Stimulated activated naive CD8-positive, alpha-beta T cell treated with anti-CD3 and anti-CD28 coated beads, Interleukin-15, Interleukin-2, amounts not matched to agents 100 U/mL and 50 U/mL, for 24 hours (primary cell): ENCODE results near the gene SLC25A13.
A peak's percentile ranks its signal among the peaks of the same experiment; 100 is the strongest.

Experiments
- ATAC-seq: fragments of 150-1000 bp; cut with Tn5 transposase; one replicate; pipeline ENCODE4 v1.10.0; 2021
- DNase-seq: peaks from one replicate; pipeline ENCODE4 v3.0.0; 2021

Gene SLC25A13

GRCh38 chr7:96322847-96323461 lies 1.1 kb upstream of the SLC25A13 start:
- DNase-seq = peak; percentile 23
- peak; percentile 1 for ATAC-seq

DNA sequence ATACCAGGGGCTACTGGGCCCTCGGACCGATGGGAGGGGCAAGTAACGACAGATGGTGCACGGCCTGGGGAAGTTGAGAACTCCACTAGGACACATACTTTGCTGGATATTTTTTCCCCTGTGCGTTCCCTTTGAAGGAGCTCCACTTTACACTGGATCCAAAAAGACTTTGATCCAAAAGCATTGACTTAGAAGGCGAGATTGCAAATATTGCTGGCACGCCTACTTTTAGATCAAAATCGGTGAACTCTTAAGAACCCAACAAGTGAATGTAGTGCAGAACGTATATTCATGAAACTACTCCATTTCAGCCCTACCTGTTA lies 436 bp upstream of the SLC25A13 start:
- DNase-seq = no peak
- no peak for ATAC-seq

GRCh38 chr7:96321031-96321657 lies 754 bp downstream of the SLC25A13 start:
- peak; percentile 37 for ATAC-seq
- DNase-seq = peak; percentile 77

- no peak for DNase-seq
- ATAC-seq = peak; percentile 69
Measured at GRCh38 chr7:96320442-96320841, 1.5 kb downstream of the SLC25A13 start.

GRCh38 chr7:96319439-96319838 lies 2.5 kb downstream of the SLC25A13 start:
- no peak for ATAC-seq
- no peak for DNase-seq

GRCh38 chr7:96316949-96317348 lies 4.9 kb downstream of the SLC25A13 start:
- DNase-seq = no peak
- no peak for ATAC-seq

DNA sequence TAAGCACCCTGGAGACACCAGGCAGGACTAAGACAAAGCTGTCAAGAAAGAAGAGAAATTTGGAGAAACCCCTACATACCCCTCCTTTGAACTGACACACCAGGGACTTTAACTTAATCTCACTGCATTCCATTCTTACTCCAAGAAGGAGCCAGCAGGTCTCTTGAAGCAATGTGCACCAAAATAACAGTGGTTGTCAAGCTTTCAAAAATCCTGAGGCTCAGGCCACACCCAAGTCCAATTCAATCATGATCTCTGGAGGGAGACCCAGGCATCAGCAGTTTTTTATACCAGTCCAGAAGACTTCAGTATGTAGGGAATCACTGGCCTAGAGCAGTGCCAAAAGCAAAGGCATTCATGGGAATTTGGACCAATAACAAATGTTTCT lies 6.8 kb downstream of the SLC25A13 start:
- ATAC-seq (no peak), DNase-seq (no peak)

DNA sequence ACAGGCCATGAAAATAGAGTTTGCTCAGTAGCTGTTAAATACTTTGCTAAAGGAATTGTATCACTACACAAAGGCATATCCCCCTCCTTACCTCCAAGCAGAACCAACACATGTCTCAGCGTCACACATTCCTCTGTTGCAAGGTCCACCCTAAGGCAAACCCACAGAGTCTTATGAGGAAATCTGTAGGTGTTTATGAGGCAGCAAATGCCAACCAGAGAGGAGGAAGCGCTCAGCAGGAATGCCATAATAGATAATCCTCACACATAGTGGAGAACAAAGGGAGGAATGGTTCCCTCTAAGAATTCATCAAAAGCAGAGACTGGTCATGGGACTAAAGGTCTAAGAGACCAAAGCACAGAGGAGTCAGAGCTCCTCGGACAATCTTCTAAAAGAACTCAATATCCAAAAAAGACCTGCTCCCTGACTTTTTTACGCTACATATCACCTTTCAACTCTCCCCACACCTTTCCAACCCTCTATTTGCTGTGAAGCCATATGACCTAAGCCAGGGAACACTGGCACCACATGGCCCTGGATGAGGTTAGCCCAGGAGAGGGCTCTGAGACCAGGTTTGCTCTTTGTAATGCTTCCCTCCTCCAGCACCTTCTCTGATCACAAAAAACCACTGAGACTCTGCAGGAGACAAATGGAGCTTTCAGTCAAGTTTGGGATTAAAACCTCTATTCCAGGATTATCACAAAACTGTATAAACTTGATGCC lies 7.3 kb downstream of the SLC25A13 start:
- no peak for ATAC-seq
- no peak for DNase-seq

- no peak for ATAC-seq
- DNase-seq = no peak
Measured at GRCh38 chr7:96313940-96314339, 8.0 kb downstream of the SLC25A13 start.

DNA sequence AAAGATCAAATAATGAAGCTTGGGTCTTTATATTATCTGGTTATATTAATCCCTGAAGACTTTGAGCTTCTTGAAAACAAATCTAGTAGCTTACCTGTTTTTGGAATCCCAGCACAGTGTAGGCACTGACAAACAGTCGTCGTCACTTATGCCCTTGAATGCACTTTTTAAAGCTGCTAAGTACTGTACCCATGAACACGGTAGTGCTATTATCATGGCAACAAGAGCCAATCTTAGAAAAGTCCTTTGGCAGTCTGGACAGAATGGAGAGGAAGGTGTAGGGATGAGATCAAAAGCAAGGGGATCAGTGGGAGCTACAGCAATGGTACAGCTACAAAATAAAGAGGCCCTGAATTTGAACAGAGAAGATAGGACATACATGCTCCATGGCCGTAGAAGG lies 9.4 kb downstream of the SLC25A13 start:
- ATAC-seq = no peak

GRCh38 chr7:96311967-96312366 lies 9.9 kb downstream of the SLC25A13 start:
- ATAC-seq (no peak), DNase-seq (no peak)

More for the DNA sequence above, 9.4 kb downstream of the SLC25A13 start:
- DNase-seq = no peak

DNA sequence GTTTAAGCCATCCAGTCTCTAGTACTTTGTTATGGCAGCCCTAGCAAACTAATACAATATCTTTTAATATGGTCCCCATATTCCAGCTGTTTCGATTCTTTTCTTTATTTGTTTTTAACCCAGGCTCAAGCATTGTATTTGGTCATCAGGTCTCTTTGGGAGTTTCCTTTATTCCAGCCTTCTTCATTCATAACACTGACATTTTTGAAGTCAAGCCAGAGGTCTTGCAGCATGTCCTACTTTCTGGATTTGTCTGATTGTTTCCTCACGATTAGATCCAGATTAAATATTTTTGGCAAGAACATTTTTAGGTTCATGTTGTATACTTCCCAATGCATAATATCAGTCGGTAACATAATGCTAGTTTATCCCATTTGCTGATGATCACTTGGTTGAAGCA lies 11.8 kb downstream of the SLC25A13 start:
- DNase-seq (no peak), ATAC-seq (no peak)

DNA sequence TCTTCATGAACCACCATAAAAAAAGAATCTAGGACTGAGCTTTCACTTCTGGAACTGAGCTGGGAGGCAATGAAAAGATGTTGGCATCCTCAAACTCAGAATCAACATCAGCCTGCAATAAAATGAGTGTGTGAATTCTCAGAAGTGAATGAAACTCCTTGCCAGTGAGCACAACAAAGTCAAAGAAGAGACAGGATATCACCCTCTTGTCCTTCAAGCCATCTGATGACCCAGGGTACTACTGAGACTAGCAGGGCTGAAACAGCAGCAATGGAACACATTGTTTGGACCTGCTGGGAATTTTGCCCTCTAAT lies 13.0 kb downstream of the SLC25A13 start:
- ATAC-seq (no peak), DNase-seq (no peak)

GRCh38 chr7:96308253-96308949 lies 13.5 kb downstream of the SLC25A13 start:
- ATAC-seq = no peak

DNA sequence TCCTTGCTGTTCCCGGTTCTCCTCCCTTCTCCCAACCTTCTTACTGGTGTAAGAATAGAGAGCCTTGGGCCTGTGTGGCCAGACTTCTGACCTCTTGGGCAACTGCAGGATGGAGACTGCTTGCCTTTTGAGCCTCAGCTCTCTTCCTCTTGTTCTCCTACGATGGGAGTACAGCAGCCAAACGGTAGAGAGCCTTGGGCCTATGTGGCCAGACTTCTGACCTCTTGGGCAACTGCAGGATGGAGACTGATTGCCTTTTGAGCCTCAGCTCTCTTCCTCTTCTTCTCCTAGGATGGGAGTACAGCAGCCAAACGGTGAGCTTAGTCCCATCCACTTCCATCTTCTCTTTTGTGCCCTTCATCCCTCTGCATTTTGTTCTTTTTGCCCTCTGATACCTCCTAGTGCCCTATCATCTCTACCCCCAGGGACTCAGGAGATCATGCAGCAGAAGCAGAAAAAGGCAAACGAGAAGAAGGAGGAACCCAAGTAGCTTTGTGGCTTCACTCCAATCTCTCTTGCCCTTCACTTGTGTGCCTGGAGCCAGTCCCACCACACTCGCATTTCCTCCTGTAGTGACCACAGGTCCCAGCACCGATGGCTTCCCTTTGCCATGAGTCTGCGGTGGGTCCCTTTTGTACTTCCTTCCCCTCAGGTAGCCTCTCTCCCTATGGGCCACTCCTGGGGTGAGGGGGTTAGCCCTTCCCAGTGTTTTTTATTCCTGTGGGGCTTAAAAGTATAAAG lies 15.3 kb downstream of the SLC25A13 start:
- no peak for ATAC-seq
- no peak for DNase-seq

More at GRCh38 chr7:96308253-96308949, 13.5 kb downstream of the SLC25A13 start:
- DNase-seq = no peak

DNA sequence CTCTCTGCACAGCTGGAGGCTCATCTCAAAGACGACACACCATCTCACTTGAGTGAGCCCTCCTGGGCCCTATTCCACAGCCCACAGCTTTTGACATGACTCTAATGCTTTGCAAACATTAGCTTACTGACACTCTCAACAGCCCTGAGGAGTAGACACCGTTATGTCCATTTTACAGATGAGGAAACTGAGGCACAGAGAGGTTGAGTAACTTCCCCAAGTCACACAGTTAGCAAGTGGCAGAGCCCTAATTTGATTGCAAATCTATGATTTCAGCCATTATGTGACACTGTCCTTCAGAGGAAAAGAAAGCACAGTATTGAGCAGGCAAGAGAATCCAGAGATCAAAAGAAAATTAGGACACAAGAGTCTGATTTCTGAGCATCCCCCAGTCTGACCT lies 16.0 kb downstream of the SLC25A13 start:
- ATAC-seq = no peak
- DNase-seq = no peak

DNA sequence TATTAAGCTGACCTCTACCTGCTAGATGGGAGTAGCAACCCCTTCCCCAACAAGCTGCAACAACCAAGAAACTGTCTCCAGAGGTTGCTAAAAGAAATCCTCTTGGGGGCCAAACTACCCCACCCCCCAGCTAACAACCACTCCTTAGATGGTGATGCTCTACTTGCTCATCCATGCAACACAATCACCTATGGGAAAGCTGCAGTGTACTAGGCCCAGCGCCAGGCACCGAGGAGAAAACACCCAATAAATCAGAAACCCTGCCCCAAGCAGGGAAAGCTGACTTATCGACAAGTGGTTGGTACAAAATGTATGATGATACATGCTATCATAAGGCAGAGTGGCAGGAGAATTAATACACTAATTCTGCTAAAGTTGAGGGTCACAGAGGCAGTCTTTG lies 17.3 kb downstream of the SLC25A13 start:
- DNase-seq (no peak), ATAC-seq (no peak)

- DNase-seq = no peak
- ATAC-seq = peak; percentile 84
Measured at GRCh38 chr7:96303686-96304443, 18.0 kb downstream of the SLC25A13 start.

DNA sequence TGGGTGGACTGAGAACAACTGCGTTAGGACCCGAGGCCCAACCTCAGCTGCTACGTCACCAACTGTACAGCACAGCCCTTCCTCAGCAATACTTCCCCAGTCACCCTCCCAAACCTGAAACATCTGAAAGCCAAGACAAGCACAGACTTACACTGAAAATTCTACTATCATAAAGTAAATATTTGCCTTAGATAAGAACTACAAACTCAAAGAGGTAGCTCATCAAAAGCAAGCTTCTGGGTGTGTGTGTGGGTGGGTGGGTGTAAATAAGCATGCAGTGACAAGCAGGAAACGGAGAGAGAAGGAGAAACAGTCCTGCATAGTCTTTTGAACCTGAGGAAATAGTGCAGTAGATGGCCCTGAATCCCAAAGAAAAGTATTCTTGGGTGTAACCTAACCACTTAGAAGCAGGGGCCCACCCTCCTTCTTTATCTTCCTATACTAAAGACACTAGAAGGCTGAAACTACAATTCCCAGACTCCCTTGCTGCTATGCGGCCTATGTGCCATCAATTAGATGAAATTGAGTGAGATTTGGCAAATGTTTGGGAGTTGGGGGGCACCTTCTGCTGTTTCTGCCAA lies 18.7 kb downstream of the SLC25A13 start:
- ATAC-seq (no peak), DNase-seq (no peak)

DNA sequence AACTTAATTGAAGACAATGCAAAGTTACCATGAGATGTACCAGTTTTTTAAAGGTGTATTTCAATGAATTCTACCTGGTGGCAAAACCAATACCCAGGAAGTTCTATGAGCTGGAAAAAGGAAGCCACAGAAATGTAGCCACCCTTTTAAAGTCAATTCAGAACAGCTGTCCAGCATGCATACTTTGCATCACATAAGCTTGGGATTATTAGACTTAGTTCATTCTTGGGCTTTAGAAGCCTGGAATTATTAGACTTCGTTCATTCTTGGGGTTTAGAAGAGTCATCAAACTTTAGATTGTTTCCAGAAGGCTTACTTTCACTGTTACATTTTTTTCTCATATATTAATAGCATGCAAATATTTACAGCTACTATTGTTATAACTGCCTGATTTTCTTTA lies 20.9 kb downstream of the SLC25A13 start:
- no peak for ATAC-seq
- no peak for DNase-seq

DNA sequence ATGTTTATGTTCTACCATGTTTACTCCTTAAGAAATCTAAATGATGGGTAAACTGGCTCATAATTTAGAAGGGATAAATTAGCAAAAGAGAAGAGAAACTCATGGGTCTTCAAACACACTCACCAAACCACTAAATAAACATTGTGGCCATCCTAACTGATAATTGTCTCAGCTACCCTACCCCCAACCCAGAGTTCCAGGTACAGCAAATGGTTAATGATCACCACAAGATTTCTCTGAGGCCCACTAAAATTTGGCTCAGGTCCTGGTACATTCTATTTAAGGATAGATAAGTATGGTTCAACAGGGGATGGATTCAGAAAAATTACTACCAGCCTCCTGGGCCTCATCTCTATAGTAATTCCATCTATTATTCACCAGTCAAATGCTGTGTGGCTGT lies 21.4 kb downstream of the SLC25A13 start:
- ATAC-seq (no peak), DNase-seq (no peak)
